ENCODE data around the gene PKHD1. TPM values are rescaled to one million over a fixed set of nuclear protein-coding genes. Genes with fewer than 3 reads are reported as not detected.

Gene PKHD1
- total and polyA plus RNA-seq, 2 of the 13 experiments (the other 11 are each of a cell fraction or from before 2014, with no cell fraction given), result 0.01 to 0.13 TPM

- ATAC-seq (peak; percentile 43), DNase-seq (ENCODE audit: low spot score) (no peak), FAIRE-seq (no peak)
- peak; percentile 59 for TF ChIP-seq RFX1 (IDR thresholded peaks at IDR 0.05)
- no peak for TF ChIP-seq GABPA (IDR thresholded peaks at IDR 0.05; ENCODE audit: low read depth, low read length)
- 0 out of 2 replicates have a peak, but pooled peaks have one; percentile 15 for TF ChIP-seq GABPA (CRISPR knock-in tag; IDR thresholded peaks at IDR 0.05; ENCODE audit: low read depth)
- no peak for TF ChIP-seq FOXO1 (CRISPR knock-in tag; IDR thresholded peaks at IDR 0.05)
- BruUV-seq (replicated peaks), result no TSS peak
- no peaks in the 10 kb centered on the region for H3K27me3 ChIP-seq (ENCODE audit: control insufficient read depth in 1 of 2, insufficient read depth in 2 of 2, low read length in 2 of 2)
- H4K20me1 ChIP-seq (ENCODE audit: insufficient read depth, low read length), result no peaks in the 10 kb centered on the region
- H3K4me3 ChIP-seq (replicated peaks in 1 of 3; ENCODE audit: insufficient read depth in 1 of 3, low read depth in 2 of 3, low read length in 3 of 3), result no peak overlapping the region
- no peaks in the 10 kb centered on the region for H3K36me3 ChIP-seq (replicated peaks in 1 of 2; ENCODE audit: control insufficient read depth in 1 of 2, insufficient read depth in 2 of 2, low read length in 2 of 2)
- no peak overlapping the region for H3K27ac ChIP-seq (ENCODE audit: extremely low read length, insufficient read depth, low read length)
- ChIA-PET POLR2A (no interaction called here), CTCF (ENCODE audit: low intra/inter-chr PET ratio, low total read pairs) (no interaction called here)
- H3K4me2 ChIP-seq (ENCODE audit: low read depth, low read length), result no peak overlapping the region
- no peak overlapping the region for H2AFZ ChIP-seq (ENCODE audit: low read length)
- no peaks in the 10 kb centered on the region for H3K79me2 ChIP-seq (ENCODE audit: insufficient read depth, low read length)
- in situ Hi-C loops (cut with HindIII; ENCODE audit: extremely low pct_ligation_motif_present, low pct_unique_long_range_greater_than_20kb) (no loop called here), intact Hi-C loops (cut with micrococcal nuclease; ENCODE audit: unreplicated experiment) (no loop called here)
- H3K4me1 ChIP-seq (ENCODE audit: insufficient read depth, low read length), result peaks cover 21% of the 10 kb centered on the region
- H3K9me3 ChIP-seq (ENCODE audit: low read length), result no peaks in the 10 kb centered on the region
- 57% methylated on average over 14 of the region's 14 CpGs for WGBS (ENCODE audit: low lambda C conversion rate)
- H3K9ac ChIP-seq (ENCODE audit: insufficient read depth, low read depth, low read length), result no peak overlapping the region
Measured at GRCh38 chr6:52016915-52017748, 70.3 kb downstream of the PKHD1 start.

GRCh38 chr6:52015953-52016352 lies 71.5 kb downstream of the PKHD1 start:
- POLR2A ChIA-PET, result no interaction called here
- CTCF ChIA-PET (ENCODE audit: low intra/inter-chr PET ratio, low total read pairs), result no interaction called here
- H4K20me1 ChIP-seq (ENCODE audit: insufficient read depth, low read length), result no peaks in the 10 kb centered on the region
- H3K4me2 ChIP-seq (ENCODE audit: low read depth, low read length), result no peak overlapping the region
- H3K36me3 ChIP-seq (replicated peaks in 1 of 2; ENCODE audit: control insufficient read depth in 1 of 2, insufficient read depth in 2 of 2, low read length in 2 of 2), result no peaks in the 10 kb centered on the region
- no peak for FAIRE-seq
- no peaks in the 10 kb centered on the region for H3K79me2 ChIP-seq (ENCODE audit: insufficient read depth, low read length)
- no peak for ATAC-seq
- no TSS peak for BruUV-seq (replicated peaks)
- in situ Hi-C loops (cut with HindIII; ENCODE audit: extremely low pct_ligation_motif_present, low pct_unique_long_range_greater_than_20kb) (no loop called here), intact Hi-C loops (cut with micrococcal nuclease; ENCODE audit: unreplicated experiment) (no loop called here)
- H3K27ac ChIP-seq (ENCODE audit: extremely low read length, insufficient read depth, low read length), result no peak overlapping the region
- H3K4me1 ChIP-seq (ENCODE audit: insufficient read depth, low read length), result peaks cover 21% of the 10 kb centered on the region
- DNase-seq (ENCODE audit: low spot score), result no peak
- no peaks in the 10 kb centered on the region for H3K9me3 ChIP-seq (ENCODE audit: low read length)
- H2AFZ ChIP-seq (ENCODE audit: low read length), result no peak overlapping the region
- 0% methylated on average over 1 of the region's 1 CpG for WGBS (ENCODE audit: low lambda C conversion rate)
- H3K4me3 ChIP-seq (replicated peaks in 1 of 3; ENCODE audit: insufficient read depth in 1 of 3, low read depth in 2 of 3, low read length in 3 of 3), result no peak overlapping the region
- no peaks in the 10 kb centered on the region for H3K27me3 ChIP-seq (ENCODE audit: control insufficient read depth in 1 of 2, insufficient read depth in 2 of 2, low read length in 2 of 2)
- no peak overlapping the region for H3K9ac ChIP-seq (ENCODE audit: insufficient read depth, low read depth, low read length)
- TF ChIP-seq ASH2L (IDR thresholded peaks at IDR 0.05; ENCODE audit: insufficient read length, low read depth, low read length) (no peak), TEF (CRISPR knock-in tag; IDR thresholded peaks at IDR 0.05) (no peak), ZBTB21 (CRISPR knock-in tag; IDR thresholded peaks at IDR 0.05) (no peak), ZKSCAN8 (CRISPR knock-in tag; IDR thresholded peaks at IDR 0.05; ENCODE audit: borderline replicate concordance) (no peak), ZFY (CRISPR knock-in tag; IDR thresholded peaks at IDR 0.05) (no peak), ZFP36L1 (CRISPR knock-in tag; IDR thresholded peaks at IDR 0.05) (no peak), FOXO4 (CRISPR knock-in tag; conservative IDR thresholded peaks at IDR 0.05) (no peak), SMC3 (IDR thresholded peaks at IDR 0.05; ENCODE audit: low read length) (no peak), ZNF580 (CRISPR knock-in tag; IDR thresholded peaks at IDR 0.05; ENCODE audit: borderline replicate concordance, low read depth) (no peak)

Measured in HepG2 (cell line).